NT2/D1 (cell line): ENCODE measurements around the gene HIBADH.

Source experiments
- DNase-seq: peaks from one replicate; pipeline ENCODE4 v3.0.0-alpha.2; 2011; ENCODE audit warnings: low read depth, low spot score
- H3K27me3 ChIP-seq: 2 replicates; pipeline ENCODE4 v1.6.0; 2011; ENCODE audit warnings: mild to moderate bottlenecking; ENCODE audit not compliant: insufficient read length, insufficient read depth
- H3K36me3 ChIP-seq: 2 replicates; pipeline ENCODE4 v1.6.1; 2011; ENCODE audit warnings: mild to moderate bottlenecking, low read length, mixed read lengths; ENCODE audit not compliant: insufficient read depth, insufficient read length
- H3K4me1 ChIP-seq: 2 replicates; pipeline ENCODE4 v1.5.1; 2011; ENCODE audit not compliant: insufficient read depth, insufficient read length
- H3K4me3 ChIP-seq: 2 replicates; pipeline ENCODE4 v1.5.1; 2011; ENCODE audit warnings: low read depth; ENCODE audit not compliant: insufficient read length
- H3K9ac ChIP-seq: 2 replicates; pipeline ENCODE4 v1.6.0; 2011; ENCODE audit warnings: low read depth; ENCODE audit not compliant: insufficient read length
- H3K9me3 ChIP-seq: 2 replicates; pipeline ENCODE4 v1.5.1; 2011; ENCODE audit warnings: mild to moderate bottlenecking, low read length; ENCODE audit not compliant: insufficient read depth
- SUZ12 ChIP-seq: IDR thresholded peaks from 2 replicates; pipeline ENCODE4 v1.6.1; 2011; ENCODE audit not compliant: insufficient read length, insufficient read depth; ENCODE audit errors: extremely low read depth
- YY1 ChIP-seq: IDR thresholded peaks from 2 replicates; pipeline ENCODE4 v1.6.1; 2011; ENCODE audit not compliant: insufficient read length, insufficient read depth
- ZNF274 ChIP-seq: IDR thresholded peaks from 2 replicates; pipeline ENCODE4 v1.6.1; 2011; ENCODE audit warnings: mild to moderate bottlenecking, low read depth, low read length

The HIBADH gene

GRCh38 chr7:27661811-27662489 lies 733 bp downstream of the HIBADH start:
- DNase-seq, result peak; percentile 42
- H3K9ac ChIP-seq, result peak overlapping the region; percentile 92
- no peaks in the 10 kb centered on the region for H3K4me1 ChIP-seq
- no peaks in the 10 kb centered on the region for H3K9me3 ChIP-seq
- H3K36me3 ChIP-seq, result peaks cover 6% of the 10 kb centered on the region
- peak overlapping the region; percentile 84 for H3K4me3 ChIP-seq
- peaks cover 10% of the 10 kb centered on the region for H3K27me3 ChIP-seq
- TF ChIP-seq ZNF274, result no peak
- TF ChIP-seq YY1, result no peak
- TF ChIP-seq SUZ12, result no peak

GRCh38 chr7:27656724-27657123 lies 6.0 kb downstream of the HIBADH start:
- H3K36me3 ChIP-seq, result peaks cover 8% of the 10 kb centered on the region
- H3K9ac ChIP-seq, result no peak overlapping the region
- TF ChIP-seq ZNF274 (no peak), SUZ12 (no peak), YY1 (no peak)
- no peak for DNase-seq
- no peak overlapping the region for H3K4me3 ChIP-seq
- no peaks in the 10 kb centered on the region for H3K27me3 ChIP-seq
- H3K9me3 ChIP-seq, result no peaks in the 10 kb centered on the region
- H3K4me1 ChIP-seq, result no peaks in the 10 kb centered on the region

GRCh38 chr7:27655184-27655583 lies 7.5 kb downstream of the HIBADH start:
- H3K9ac ChIP-seq, result no peak overlapping the region
- no peaks in the 10 kb centered on the region for H3K9me3 ChIP-seq
- no peak overlapping the region for H3K4me3 ChIP-seq
- H3K27me3 ChIP-seq, result no peaks in the 10 kb centered on the region
- peaks cover 8% of the 10 kb centered on the region for H3K36me3 ChIP-seq
- no peak for TF ChIP-seq SUZ12
- no peak for TF ChIP-seq YY1
- TF ChIP-seq ZNF274, result no peak
- no peaks in the 10 kb centered on the region for H3K4me1 ChIP-seq
- no peak for DNase-seq

GRCh38 chr7:27652518-27652917 lies 10.2 kb downstream of the HIBADH start:
- DNase-seq, result no peak
- no peak overlapping the region for H3K4me3 ChIP-seq
- no peaks in the 10 kb centered on the region for H3K4me1 ChIP-seq
- TF ChIP-seq ZNF274, result no peak
- no peak for TF ChIP-seq YY1
- no peak for TF ChIP-seq SUZ12
- H3K9ac ChIP-seq, result no peak overlapping the region
- H3K27me3 ChIP-seq, result no peaks in the 10 kb centered on the region
- H3K9me3 ChIP-seq, result no peaks in the 10 kb centered on the region
- H3K36me3 ChIP-seq, result peaks cover 14% of the 10 kb centered on the region

- Histone ChIP-seq H3K36me3 (peaks cover 20% of the 10 kb centered on the region), H3K4me3 (no peak overlapping the region), H3K9ac (no peak overlapping the region), H3K9me3 (no peaks in the 10 kb centered on the region), H3K4me1 (no peaks in the 10 kb centered on the region), H3K27me3 (no peaks in the 10 kb centered on the region)
- no peak for DNase-seq
- TF ChIP-seq YY1, result no peak
These were observed 11.0 kb downstream of the HIBADH start for GRCh38 chr7:27651702-27652101.

- no peak overlapping the region for H3K9ac ChIP-seq
- H3K27me3 ChIP-seq, result no peaks in the 10 kb centered on the region
- H3K36me3 ChIP-seq, result peaks cover 20% of the 10 kb centered on the region
- no peaks in the 10 kb centered on the region for H3K4me1 ChIP-seq
- H3K9me3 ChIP-seq, result no peaks in the 10 kb centered on the region
- no peak overlapping the region for H3K4me3 ChIP-seq
- no peak for TF ChIP-seq SUZ12
- TF ChIP-seq ZNF274, result no peak
- no peak for TF ChIP-seq YY1
- no peak for DNase-seq
These were observed 12.4 kb downstream of the HIBADH start for GRCh38 chr7:27650283-27650682.

GRCh38 chr7:27647489-27647888 lies 15.2 kb downstream of the HIBADH start:
- Histone ChIP-seq H3K27me3 (no peaks in the 10 kb centered on the region), H3K36me3 (peaks cover 18% of the 10 kb centered on the region), H3K4me1 (no peaks in the 10 kb centered on the region), H3K9me3 (no peaks in the 10 kb centered on the region), H3K9ac (no peak overlapping the region), H3K4me3 (no peak overlapping the region)
- no peak for DNase-seq
- TF ChIP-seq YY1, result no peak
- TF ChIP-seq SUZ12, result no peak
- no peak for TF ChIP-seq ZNF274

GRCh38 chr7:27647046-27647445 lies 15.6 kb downstream of the HIBADH start:
- no peaks in the 10 kb centered on the region for H3K9me3 ChIP-seq
- H3K4me1 ChIP-seq, result no peaks in the 10 kb centered on the region
- TF ChIP-seq ZNF274 (no peak), SUZ12 (no peak), YY1 (no peak)
- peaks cover 18% of the 10 kb centered on the region for H3K36me3 ChIP-seq
- H3K9ac ChIP-seq, result no peak overlapping the region
- H3K4me3 ChIP-seq, result no peak overlapping the region
- DNase-seq, result no peak
- H3K27me3 ChIP-seq, result no peaks in the 10 kb centered on the region
